Spleen (tissue), 7 donors: ENCODE results near the gene ACOD1.

Source experiments
- CTCF ChIP-seq, 11 experiments: fragments of 200-600 bp in 7 of 11; fragments of 450-650 bp in 4 of 11; sonication (generic) in 4 of 11; IDR thresholded peaks in 8 of 11; conservative IDR thresholded peaks in 3 of 11; 1 replicate in 7 of 11; 2 replicates in 4 of 11; pipeline versions ENCODE4 v1.4.0 to v1.8.0; 2016 to 2021; ENCODE audit warnings: antibody characterized with exemption in 11 of 11, inconsistent platforms in 4 of 11, mild to moderate bottlenecking in 1 of 11
- POLR2A ChIP-seq, 3 donors: fragments of 450-650 bp; IDR thresholded peaks; one replicate each; pipeline ENCODE4 v1.5.1; 2017; ENCODE audit warnings: antibody characterized with exemption in 3 of 3, mild to moderate bottlenecking in 1 of 3
- POLR2AphosphoS5 ChIP-seq, 3 donors: sonication (generic); formaldehyde crosslinking; IDR thresholded peaks; one replicate each; pipeline ENCODE4 v1.5.1; 2017; ENCODE audit warnings: antibody characterized with exemption in 3 of 3
- donor health status: DM: no; HTN: no; CAD: no; lungs with moderate emphysema.
- donor health status: DM: no; HTN: no; CAD: no.
- donor health status: DM: no; HTN: no; CAD: no.

GRCh38 chr13:76993021-76993420, 44.7 kb downstream of the ACOD1 start:
- TF ChIP-seq POLR2AphosphoS5 (IDR thresholded peaks at IDR 0.05) = no peak
- TF ChIP-seq CTCF (IDR thresholded peaks at IDR 0.05 in 8 of 11, conservative IDR thresholded peaks at IDR 0.05 in 3 of 11) = no peak
- no peak for TF ChIP-seq POLR2A (IDR thresholded peaks at IDR 0.05)
